GM19328 (cell line): ENCODE results near the gene RS1.

ENCODE experiments used
- ATAC-seq: cut with Tn5 transposase; IDR thresholded peaks from one replicate; pipeline ENCODE4 v1.9.1; 2021; ENCODE audit warnings: mild to moderate bottlenecking, moderate library complexity; ENCODE audit not compliant: unreplicated experiment

RS1 gene

GRCh38 chrX:18674417-18674787 is 2.5 kb upstream of the RS1 start:
- peak; percentile 20 for ATAC-seq

DNA sequence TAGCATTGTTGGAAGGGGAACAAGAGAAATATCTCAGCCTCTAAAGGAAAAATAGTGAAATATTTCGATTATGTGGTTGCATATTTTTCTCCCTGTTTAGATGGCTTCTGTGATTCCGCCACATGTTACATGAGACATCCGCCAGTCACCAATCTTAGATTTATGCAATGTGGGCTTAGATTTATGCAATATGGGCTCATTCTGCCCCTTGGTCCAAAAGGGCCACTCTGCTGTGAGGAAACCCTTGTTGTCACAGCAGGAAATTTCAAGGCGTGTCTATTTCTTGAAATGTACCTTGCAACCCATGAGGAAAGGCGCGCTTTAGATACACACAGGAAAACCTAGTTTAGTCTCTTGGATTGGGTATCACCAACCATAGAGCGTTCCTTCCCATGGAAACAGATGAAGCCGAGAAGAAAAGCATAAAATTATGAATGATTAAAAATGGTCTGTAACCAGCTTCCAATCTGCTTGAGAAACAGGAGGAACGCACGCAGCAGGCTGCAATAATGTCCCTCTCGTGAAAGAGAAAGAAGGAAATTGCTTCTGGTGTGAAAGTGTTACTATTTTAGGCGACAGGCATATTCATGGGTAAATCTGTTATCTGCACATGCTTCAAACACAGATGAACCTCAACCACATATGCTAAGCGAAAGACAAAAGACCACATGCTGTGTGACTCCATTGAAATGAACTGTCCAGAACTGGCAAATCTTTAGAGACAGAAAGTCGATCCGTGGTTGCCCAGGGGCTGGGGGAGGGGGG is 3.7 kb downstream of the RS1 start:
- no peak for ATAC-seq

- ATAC-seq, result no peak
These were observed 5.3 kb downstream of the RS1 start for GRCh38 chrX:18666614-18667013.

GRCh38 chrX:18664947-18665346 is 7.0 kb downstream of the RS1 start:
- ATAC-seq, result no peak

DNA sequence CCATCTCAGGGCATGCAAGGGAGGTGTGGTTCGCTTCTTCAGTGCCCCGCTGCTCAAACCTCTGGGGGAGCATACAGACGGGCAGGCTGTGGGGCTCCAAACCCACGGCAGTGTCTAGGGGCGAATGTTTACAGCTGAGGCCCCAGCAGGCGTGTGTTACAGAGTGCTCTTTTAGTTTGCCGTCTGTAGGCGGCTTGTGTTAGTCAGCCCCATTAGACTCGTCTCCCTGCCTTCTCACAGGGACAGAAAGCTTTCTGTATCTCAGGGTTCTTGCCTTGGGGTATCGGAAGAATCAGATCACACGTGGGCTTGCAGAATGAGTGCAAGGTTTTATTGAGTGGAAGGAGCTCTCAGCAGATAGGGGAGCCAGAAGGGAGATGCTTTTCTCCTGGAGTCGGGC is 10.6 kb downstream of the RS1 start:
- no peak for ATAC-seq

- ATAC-seq, result no peak
These were observed 16.8 kb downstream of the RS1 start for GRCh38 chrX:18654875-18655836.

DNA sequence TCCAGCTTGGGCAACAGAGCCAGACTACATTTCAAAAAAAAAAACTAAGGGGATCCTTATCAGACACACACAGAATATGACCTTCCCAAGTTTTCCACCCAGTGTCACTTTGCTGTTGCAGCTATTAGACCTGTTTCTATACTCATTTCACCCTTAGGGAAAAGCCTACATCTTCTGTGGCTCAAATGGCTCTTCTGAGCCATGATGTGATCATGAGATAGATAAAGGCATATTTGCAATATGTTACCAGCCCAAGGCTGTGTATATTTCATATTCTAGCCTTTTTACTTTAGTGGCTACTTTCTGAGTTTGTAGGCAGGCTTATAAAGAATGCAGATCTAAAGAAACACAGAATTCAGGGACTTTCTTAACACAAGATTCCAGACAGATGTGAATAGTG is 19.3 kb downstream of the RS1 start:
- no peak for ATAC-seq

- no peak for ATAC-seq
These were observed 21.2 kb downstream of the RS1 start for GRCh38 chrX:18650662-18651061.

- ATAC-seq, result no peak
These were observed 22.4 kb downstream of the RS1 start for GRCh38 chrX:18649498-18649951.

DNA sequence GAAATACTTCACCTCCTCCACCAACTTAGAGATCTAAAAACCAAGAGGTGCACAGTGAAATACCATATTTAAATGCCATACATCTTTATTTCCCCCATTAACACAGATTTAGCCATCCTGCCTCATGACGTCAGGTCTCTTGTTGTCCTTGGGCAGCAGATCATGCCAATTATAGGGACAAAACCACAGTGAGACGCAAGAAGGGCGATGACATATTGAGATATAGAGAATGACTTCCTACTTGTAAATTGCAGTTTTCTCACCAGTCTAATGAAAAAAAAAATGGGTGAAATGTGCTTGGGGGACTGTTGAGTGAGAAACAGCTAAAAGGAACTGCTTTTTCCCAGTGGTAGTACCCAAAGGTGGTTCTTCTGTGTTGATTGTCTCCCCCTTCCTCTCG is 24.3 kb downstream of the RS1 start:
- ATAC-seq, result no peak

- no peak for ATAC-seq
These were observed 28.1 kb downstream of the RS1 start for GRCh38 chrX:18643853-18644252.

- ATAC-seq, result no peak
These were observed 28.7 kb downstream of the RS1 start for GRCh38 chrX:18643243-18643642.

- no peak for ATAC-seq
These were observed 31.2 kb downstream of the RS1 start for GRCh38 chrX:18640686-18641085.

- no peak for ATAC-seq
These were observed 32.6 kb downstream of the RS1 start for GRCh38 chrX:18639280-18639679.

GRCh38 chrX:18638398-18638797 is 33.5 kb downstream of the RS1 start:
- ATAC-seq, result no peak

- no peak for ATAC-seq
These were observed 41.0 kb downstream of the RS1 start for GRCh38 chrX:18630934-18631333.

- no peak for ATAC-seq
These were observed 47.3 kb downstream of the RS1 start for GRCh38 chrX:18624599-18624998.

DNA sequence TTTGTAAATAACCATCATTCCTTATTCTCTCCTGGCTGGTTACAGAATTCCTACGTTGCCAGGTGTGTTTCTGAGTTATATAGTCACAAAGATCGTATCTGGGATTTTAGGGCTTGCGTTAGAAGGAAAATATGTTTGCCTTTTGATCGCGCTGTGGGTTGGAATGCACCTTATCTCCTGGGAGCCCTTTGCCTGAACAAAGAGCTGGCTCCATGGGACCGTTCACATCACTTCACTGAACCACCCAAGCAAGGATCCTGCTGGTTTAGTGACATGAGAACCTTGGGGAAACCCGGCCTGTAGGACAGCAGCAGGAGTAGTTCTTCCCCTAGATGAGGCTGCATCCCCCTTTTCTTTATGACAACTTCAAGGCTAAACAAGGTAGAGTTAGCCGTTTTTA is 51.6 kb downstream of the RS1 start:
- ATAC-seq, result no peak

- ATAC-seq, result no peak
These were observed 52.6 kb downstream of the RS1 start for GRCh38 chrX:18619288-18619687.

GRCh38 chrX:18617407-18617750 is 54.5 kb downstream of the RS1 start:
- ATAC-seq, result no peak

DNA sequence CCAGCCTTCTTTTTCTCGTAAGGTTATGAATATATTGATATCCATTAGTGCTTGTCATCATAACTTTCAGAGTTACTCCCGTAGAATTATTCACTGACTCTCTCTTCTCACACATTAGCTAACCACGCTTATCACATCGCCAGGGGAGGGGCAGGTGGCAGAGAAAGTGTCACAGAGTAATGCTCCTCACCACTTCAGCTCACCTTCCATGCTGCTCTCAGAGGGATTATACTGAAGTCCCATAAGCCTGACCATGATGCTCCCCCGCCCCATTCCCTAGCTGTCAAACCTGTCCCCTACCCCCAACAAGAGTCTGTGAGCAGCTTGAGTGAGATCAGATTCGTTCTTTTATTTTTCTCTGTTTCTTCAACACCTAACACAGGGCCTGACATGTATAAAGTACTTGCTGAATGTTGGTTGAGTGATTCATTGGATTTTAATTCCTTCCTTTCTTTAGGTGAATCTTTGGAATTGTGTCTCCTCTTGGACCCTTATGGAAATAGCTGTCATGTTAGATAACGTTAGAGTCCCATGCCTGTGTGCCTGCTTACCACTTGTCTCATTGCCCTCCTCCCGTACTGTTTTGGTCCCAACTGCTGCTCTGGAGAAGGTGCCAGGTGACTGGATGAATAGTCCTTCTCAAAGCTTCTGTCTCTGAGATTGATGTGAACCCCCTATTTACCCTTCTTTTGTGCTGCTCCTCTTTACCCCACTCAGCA is 55.1 kb downstream of the RS1 start:
- no peak for ATAC-seq
